ENCODE data around the gene PTEN.

The PTEN gene

DNA sequence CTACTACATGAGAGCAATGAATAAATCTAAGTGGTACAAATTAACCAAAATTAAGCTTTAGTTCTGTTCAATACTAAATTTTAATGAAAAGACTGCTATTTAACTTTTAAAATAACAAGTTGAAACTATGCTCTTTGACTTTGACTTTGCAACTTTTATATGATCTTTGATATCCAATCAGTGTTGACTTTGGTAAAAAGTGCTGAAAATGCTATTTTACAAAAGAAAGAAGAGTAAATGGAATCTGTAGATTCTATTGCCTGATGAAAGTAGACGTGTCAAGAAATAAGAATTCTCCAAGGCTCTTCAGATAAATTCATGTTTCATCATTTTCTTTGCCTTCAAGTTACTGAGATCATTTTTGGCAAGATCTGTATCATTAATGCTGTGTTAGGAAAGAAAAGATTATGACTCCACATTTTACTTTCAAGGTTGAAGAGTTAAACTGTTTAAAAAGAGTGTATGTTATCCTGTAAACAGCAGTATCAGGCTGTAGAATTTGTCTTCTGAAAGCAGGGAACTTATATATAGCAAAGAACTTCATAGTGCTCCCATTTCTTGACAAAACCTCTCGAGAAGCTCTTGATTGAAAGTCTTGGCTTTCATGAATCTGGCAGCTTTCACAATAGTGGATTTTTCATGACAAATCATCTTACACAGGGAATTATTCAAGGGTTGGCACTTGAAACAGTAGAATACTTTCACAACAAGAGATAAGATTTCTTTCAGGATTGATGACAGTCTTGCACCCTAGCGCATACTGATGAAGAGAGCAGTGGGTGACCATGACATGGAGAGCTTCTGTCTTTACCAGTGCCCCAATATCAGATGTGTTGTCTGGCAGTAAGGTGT is 72.1 kb downstream of the PTEN start:
- Mint-ChIP-seq H3K27ac (peak overlapping the region; percentile 87), H3K36me3 (ENCODE audit: low read depth) (peaks cover 46% of the 10 kb centered on the region), H3K4me3 (no peak overlapping the region), H3K27me3 (ENCODE audit: low read depth, poor library complexity) (no peaks in the 10 kb centered on the region), H3K9me3 (no peaks in the 10 kb centered on the region), H3K4me1 (peaks cover 5% of the 10 kb centered on the region)
- DNase-seq, result no peak
- TF ChIP-seq, protein P1, sequence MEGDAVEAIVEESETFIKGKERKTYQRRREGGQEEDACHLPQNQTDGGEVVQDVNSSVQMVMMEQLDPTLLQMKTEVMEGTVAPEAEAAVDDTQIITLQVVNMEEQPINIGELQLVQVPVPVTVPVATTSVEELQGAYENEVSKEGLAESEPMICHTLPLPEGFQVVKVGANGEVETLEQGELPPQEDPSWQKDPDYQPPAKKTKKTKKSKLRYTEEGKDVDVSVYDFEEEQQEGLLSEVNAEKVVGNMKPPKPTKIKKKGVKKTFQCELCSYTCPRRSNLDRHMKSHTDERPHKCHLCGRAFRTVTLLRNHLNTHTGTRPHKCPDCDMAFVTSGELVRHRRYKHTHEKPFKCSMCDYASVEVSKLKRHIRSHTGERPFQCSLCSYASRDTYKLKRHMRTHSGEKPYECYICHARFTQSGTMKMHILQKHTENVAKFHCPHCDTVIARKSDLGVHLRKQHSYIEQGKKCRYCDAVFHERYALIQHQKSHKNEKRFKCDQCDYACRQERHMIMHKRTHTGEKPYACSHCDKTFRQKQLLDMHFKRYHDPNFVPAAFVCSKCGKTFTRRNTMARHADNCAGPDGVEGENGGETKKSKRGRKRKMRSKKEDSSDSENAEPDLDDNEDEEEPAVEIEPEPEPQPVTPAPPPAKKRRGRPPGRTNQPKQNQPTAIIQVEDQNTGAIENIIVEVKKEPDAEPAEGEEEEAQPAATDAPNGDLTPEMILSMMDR (IDR thresholded peaks at IDR 0.05), result no peak

DNA sequence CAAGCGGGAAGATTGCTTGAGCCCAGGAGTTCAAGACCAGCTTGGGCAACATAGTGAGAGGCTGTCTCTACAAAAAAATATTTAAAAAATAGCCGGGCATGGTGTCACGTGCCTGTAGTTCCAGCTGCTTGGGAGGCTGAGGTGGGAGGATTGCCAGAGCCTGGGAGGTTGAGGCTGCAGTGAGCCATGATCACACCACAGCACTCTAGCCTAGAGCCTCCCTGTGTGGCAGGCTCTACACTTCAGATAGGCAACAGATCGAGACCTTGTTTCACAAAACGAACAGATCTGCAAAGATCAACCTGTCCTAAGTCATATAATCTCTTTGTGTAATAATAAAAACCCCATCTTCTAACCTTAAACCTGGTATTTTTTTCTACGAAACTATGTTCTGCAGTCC is 76.8 kb downstream of the PTEN start:
- TF ChIP-seq, protein P1 (IDR thresholded peaks at IDR 0.05), result no peak
- H3K4me1 Mint-ChIP-seq, result peaks cover 5% of the 10 kb centered on the region
- no peak overlapping the region for H3K4me3 Mint-ChIP-seq
- peaks cover 43% of the 10 kb centered on the region for H3K36me3 Mint-ChIP-seq (ENCODE audit: low read depth)
- peak overlapping the region; percentile 84 for H3K27ac Mint-ChIP-seq
- no peaks in the 10 kb centered on the region for H3K9me3 Mint-ChIP-seq
- no peak for DNase-seq
- H3K27me3 Mint-ChIP-seq (ENCODE audit: low read depth, poor library complexity), result no peaks in the 10 kb centered on the region

DNA sequence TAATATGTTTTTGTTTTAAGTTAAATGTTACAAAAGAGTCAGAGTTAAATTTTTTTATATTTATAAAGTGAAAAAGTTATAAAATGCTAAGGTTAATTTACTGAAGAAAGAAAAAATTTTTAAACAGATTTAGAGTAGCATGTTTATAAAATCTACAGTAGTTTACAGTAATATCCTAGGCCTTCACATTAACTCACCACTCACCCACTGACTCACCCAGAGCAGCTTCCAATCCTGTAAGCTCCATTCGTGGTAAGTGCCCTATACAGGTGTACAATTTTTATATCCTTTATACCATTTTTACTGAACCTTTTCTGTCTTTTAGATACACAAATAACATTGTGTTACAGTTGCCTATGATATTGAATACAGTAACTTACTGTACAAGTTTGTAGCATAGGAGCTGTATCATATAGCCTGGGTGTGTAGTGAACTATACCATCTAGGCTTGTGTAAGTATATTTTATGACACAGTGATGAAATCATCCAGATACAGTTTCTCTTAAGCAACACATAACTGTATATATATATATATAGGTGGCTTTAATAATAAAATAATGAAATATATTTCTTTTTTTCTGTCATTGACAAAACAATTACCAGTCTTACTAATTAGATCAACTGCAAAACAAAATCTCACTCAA is 79.6 kb downstream of the PTEN start:
- no peak for DNase-seq
- H3K27ac Mint-ChIP-seq, result no peak overlapping the region
- peaks cover 45% of the 10 kb centered on the region for H3K36me3 Mint-ChIP-seq (ENCODE audit: low read depth)
- peaks cover 5% of the 10 kb centered on the region for H3K4me1 Mint-ChIP-seq
- no peak overlapping the region for H3K4me3 Mint-ChIP-seq
- TF ChIP-seq, protein P1 (IDR thresholded peaks at IDR 0.05), result no peak
- H3K27me3 Mint-ChIP-seq (ENCODE audit: low read depth, poor library complexity), result no peaks in the 10 kb centered on the region
- no peaks in the 10 kb centered on the region for H3K9me3 Mint-ChIP-seq

- no peak for DNase-seq
- Mint-ChIP-seq H3K27me3 (ENCODE audit: low read depth, poor library complexity) (no peaks in the 10 kb centered on the region), H3K36me3 (ENCODE audit: low read depth) (peaks cover 41% of the 10 kb centered on the region), H3K4me1 (peaks cover 5% of the 10 kb centered on the region), H3K9me3 (no peaks in the 10 kb centered on the region), H3K27ac (peak overlapping the region; percentile 27), H3K4me3 (no peak overlapping the region)
- TF ChIP-seq, protein P1 (IDR thresholded peaks at IDR 0.05), result no peak
Observed at GRCh38 chr10:87945984-87946383, 82.6 kb downstream of the PTEN start.

DNA sequence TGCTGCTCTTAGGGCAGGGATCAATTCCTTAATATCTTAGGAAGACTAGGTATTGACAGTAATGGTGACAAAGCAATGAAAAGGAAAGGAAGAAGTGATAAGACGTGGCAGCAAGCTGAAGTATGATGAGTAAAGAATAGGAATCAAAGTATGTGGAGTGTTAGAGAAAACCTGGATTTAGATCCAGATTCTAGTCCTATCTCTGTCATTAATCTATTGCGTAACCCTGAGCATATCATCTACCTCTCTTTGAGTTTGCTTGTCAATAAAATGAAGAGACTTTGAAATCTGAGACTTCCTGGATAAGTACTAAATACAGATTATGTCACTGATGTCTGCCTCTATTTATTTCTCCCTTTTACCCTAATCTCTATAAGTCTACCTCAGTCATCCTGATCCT is 89.2 kb downstream of the PTEN start:
- H3K36me3 Mint-ChIP-seq (ENCODE audit: low read depth), result peaks cover 58% of the 10 kb centered on the region
- peaks cover 5% of the 10 kb centered on the region for H3K4me1 Mint-ChIP-seq
- no peak for DNase-seq
- no peaks in the 10 kb centered on the region for H3K27me3 Mint-ChIP-seq (ENCODE audit: low read depth, poor library complexity)
- no peak overlapping the region for H3K27ac Mint-ChIP-seq
- no peaks in the 10 kb centered on the region for H3K9me3 Mint-ChIP-seq
- H3K4me3 Mint-ChIP-seq, result no peak overlapping the region
- TF ChIP-seq, protein P1 (IDR thresholded peaks at IDR 0.05), result no peak

All from nephron progenitor cell (in vitro differentiated cells).